HepG2 (cell line): Measurements from ENCODE around the gene ACSS2. TPM values are rescaled to one million over a fixed set of nuclear protein-coding genes. Genes with fewer than 3 reads are reported as not detected.

ENCODE experiments used
- ATAC-seq: fragments of 200-7000 bp; cut with Tn5 transposase; 3 replicates; pipeline ENCODE4 v1.9.1; 2020; ENCODE audit warnings: mild to moderate bottlenecking, moderate library complexity
- BruUV-seq: library from RNA; stranded (reverse); fragments of 400-500 nt; replicated peaks from 2 replicates; lab custom pipeline; 2021; lab: Mats Ljungman, UMichigan
- CTCF ChIA-PET: fragments of 300-600 bp; formaldehyde crosslinking; extraction: SDS; loops from one replicate; lab custom pipeline; 2021; ENCODE audit warnings: low total read pairs, inconsistent platforms, low intra/inter-chr PET ratio; lab: Yijun Ruan, JAX
- POLR2A ChIA-PET: fragments of 350-600 bp; sonication (Branson Sonifier 250); formaldehyde crosslinking; loops from one replicate; lab custom pipeline; 2020; ENCODE audit warnings: antibody characterized with exemption, inconsistent platforms; lab: Yijun Ruan, JAX
- DNase-seq: peaks from one replicate; pipeline ENCODE4 v3.0.0-alpha.2; 2015; ENCODE audit warnings: low spot score
- FAIRE-seq: peaks from 3 replicates; lab custom pipeline; 2011; peaks lifted over from hg19 to GRCh38; lab: Jason Lieb, UNC
- H2AFZ ChIP-seq: one replicate; pipeline ENCODE4 v1.6.1; 2011; ENCODE audit warnings: low read length, inconsistent platforms
- H3K27ac ChIP-seq: fragments of 300-600 bp; 3 replicates; pipeline ENCODE4 v1.8.0; 2011; ENCODE audit warnings: mixed run types, mild to moderate bottlenecking, mixed read lengths, low read length, inconsistent platforms; ENCODE audit not compliant: insufficient read depth; ENCODE audit errors: extremely low read length
- H3K27me3 ChIP-seq, 2 experiments: fragments of 200-600 bp in 1 of 2; 2 replicates in 1 of 2; 3 replicates in 1 of 2; pipeline versions ENCODE4 v1.6.0 to v1.8.0; 2011; ENCODE audit warnings: low read length in 2 of 2, mild to moderate bottlenecking in 2 of 2, moderate library complexity in 2 of 2, inconsistent platforms in 1 of 2; ENCODE audit not compliant: insufficient read depth in 2 of 2, control insufficient read depth in 1 of 2
- H3K36me3 ChIP-seq, 2 experiments: fragments of 200-600 bp in 1 of 2; replicated peaks in 1 of 2; 2 replicates in 1 of 2; 3 replicates in 1 of 2; pipeline versions ENCODE4 v1.5.1 to v1.8.0; 2011; ENCODE audit warnings: low read length in 2 of 2, inconsistent platforms in 1 of 2; ENCODE audit not compliant: insufficient read depth in 2 of 2, control insufficient read depth in 1 of 2
- H3K4me1 ChIP-seq: 2 replicates; pipeline ENCODE4 v1.5.1; 2012; ENCODE audit warnings: low read length, inconsistent platforms; ENCODE audit not compliant: insufficient read depth
- H3K4me2 ChIP-seq: 2 replicates; pipeline ENCODE4 v1.6.0; 2011; ENCODE audit warnings: low read depth, low read length, inconsistent platforms
- H3K4me3 ChIP-seq, 3 experiments: fragments of 200-600 bp in 1 of 3; sonication (generic), shearing (Covaris generic) in 1 of 3; replicated peaks in 1 of 3; 2 replicates each; pipeline ENCODE4 v1.5.1; 2011 to 2016; ENCODE audit warnings: low read length in 3 of 3, inconsistent platforms in 2 of 3, low read depth in 2 of 3, mild to moderate bottlenecking in 2 of 3, control low read depth in 1 of 3, mixed read lengths in 1 of 3; ENCODE audit not compliant: insufficient read depth in 1 of 3
- H3K79me2 ChIP-seq: one replicate; pipeline ENCODE4 v1.6.1; 2011; ENCODE audit warnings: low read length, inconsistent platforms; ENCODE audit not compliant: insufficient read depth
- H3K9ac ChIP-seq: 2 replicates; pipeline ENCODE4 v1.6.0; 2011; ENCODE audit warnings: mild to moderate bottlenecking, low read depth, low read length, inconsistent platforms; ENCODE audit not compliant: insufficient read depth
- H3K9me3 ChIP-seq: 2 replicates; pipeline ENCODE4 v1.5.1; 2012; ENCODE audit warnings: mild to moderate bottlenecking, low read length
- H4K20me1 ChIP-seq: 2 replicates; pipeline ENCODE4 v1.6.0; 2011; ENCODE audit warnings: inconsistent platforms, mild to moderate bottlenecking, low read length, moderate library complexity; ENCODE audit not compliant: insufficient read depth
- CEBPZ ChIP-seq: IDR thresholded peaks from 2 replicates; pipeline ENCODE4 v1.6.1; 2012; ENCODE audit warnings: low read length, improper control_type of control experiment
- CTCF ChIP-seq: sonication (generic); formaldehyde crosslinking; IDR thresholded peaks from 2 replicates; pipeline ENCODE4 v1.5.0; 2020; ENCODE audit warnings: mild to moderate bottlenecking, missing genetic modification reagents, moderate library complexity
- DBP ChIP-seq: sonication (generic); formaldehyde crosslinking; IDR thresholded peaks from 2 replicates; pipeline ENCODE4 v1.4.0; 2020; ENCODE audit warnings: missing genetic modification reagents; ENCODE audit errors: not compliant biosample characterization
- POLR2A ChIP-seq, 2 experiments: IDR thresholded peaks; 2 replicates each; pipeline ENCODE4 v1.6.1; 2011; ENCODE audit warnings: low read depth in 2 of 2, low read length in 2 of 2, mild to moderate bottlenecking in 1 of 2, moderate library complexity in 1 of 2; ENCODE audit not compliant: insufficient read depth in 1 of 2
- ZNF724P ChIP-seq: sonication (generic); formaldehyde crosslinking; IDR thresholded peaks from 2 replicates; pipeline ENCODE4 v1.8.0; 2022; ENCODE audit warnings: missing genetic modification reagents, borderline replicate concordance
- ZNF75D ChIP-seq: sonication (generic); formaldehyde crosslinking; IDR thresholded peaks from 2 replicates; pipeline ENCODE4 v1.8.1; 2023; ENCODE audit warnings: missing genetic modification reagents, mild to moderate bottlenecking, borderline replicate concordance
- ZNF891 ChIP-seq: sonication (generic); formaldehyde crosslinking; IDR thresholded peaks from 2 replicates; pipeline ENCODE4 v1.5.0; 2020; ENCODE audit warnings: mild to moderate bottlenecking, missing genetic modification reagents
- WGBS: methylation state at CpG from one replicate; pipeline ENCODE4 v1.1.6; 2017; ENCODE audit warnings: low lambda C conversion rate; 5-methylcytosine and 5-hydroxymethylcytosine counted together
- in situ Hi-C: cut with HindIII; loops from 2 replicates; pipeline ENCODE4 v1.10.0; 2017; ENCODE audit warnings: low pct_unique_long_range_greater_than_20kb; ENCODE audit not compliant: extremely low pct_ligation_motif_present
- intact Hi-C: fragments of 100-400 bp; cut with micrococcal nuclease; formaldehyde crosslinking; loops from one replicate; pipeline ENCODE4 v1.10.0; 2022; ENCODE audit not compliant: unreplicated experiment
- polyA plus RNA-seq, 8 experiments: library from polyadenylated mRNA; depleted of rRNA in 3 of 8; stranded (reverse) in 7 of 8; unstranded in 1 of 8; fragments of >200 nt; fragmentation: Illumina TruSeq in 4 of 8; extraction: Trizol in 4 of 8; gene quantifications; 2 replicates each; pipeline versions ENCODE4 v1.2.1 to v1.2.3, GENCODE V29; 2011 to 2016; ENCODE audit warnings: low read depth in 4 of 8, missing spikeins in 1 of 8, mixed read lengths in 1 of 8; ENCODE audit not compliant: insufficient read depth in 1 of 8
- total RNA-seq, 5 experiments: library from RNA; depleted of rRNA; stranded (reverse); fragments of >200 nt; fragmentation: Illumina TruSeq; extraction: Trizol; gene quantifications; 2 replicates each; pipeline ENCODE4 v1.2.3, GENCODE V29; 2016; ENCODE audit warnings: low read depth in 1 of 5

ACSS2 gene
- total and polyA plus RNA-seq, 2 of the 13 experiments (the other 11 are each of a cell fraction or from before 2014, with no cell fraction given), result 72.8 to 89.7 TPM

- Histone ChIP-seq H3K4me3 (no peak overlapping the region), H3K4me2 (no peak overlapping the region), H3K4me1 (no peaks in the 10 kb centered on the region), H3K9me3 (no peaks in the 10 kb centered on the region), H3K27me3 (no peaks in the 10 kb centered on the region), H3K27ac (no peak overlapping the region), H4K20me1 (no peaks in the 10 kb centered on the region)
- 96% methylated on average over 7 of the region's 7 CpGs for WGBS
- no TSS peak for BruUV-seq
- CTCF ChIA-PET, result no interaction called here
- DNase-seq, result no peak
- ATAC-seq, result no peak
- POLR2A ChIA-PET, result interaction anchor here (1.0 kb wide), 1 partner anchor 15 kb away, joined by 5 read pairs; the partner anchor contains the start of gene ACSS2
- FAIRE-seq, result no peak
- TF ChIP-seq ZNF75D (no peak), ZNF891 (no peak), DBP (CRISPR knock-in tag) (no peak), CTCF (CRISPR knock-in tag) (no peak), CEBPZ (no peak), ZNF724P (no peak), POLR2A (IDR thresholded peaks at IDR 0.05; ENCODE audit: insufficient read depth in 1 of 2, low read depth in 2 of 2, low read length in 2 of 2) (no peak)
- TF ChIP-seq, all 625 proteins: peak for 0
- intact Hi-C loops (no loop called here), in situ Hi-C loops (no loop called here)
- no peaks in the 10 kb centered on the region for H3K79me2 ChIP-seq
- H3K36me3 ChIP-seq, result peaks cover 8 to 26% of the 10 kb centered on the region in 2 experiments; a peak in 4 of 5 replicates
- H3K9ac ChIP-seq, result no peak overlapping the region
- no peak overlapping the region for H2AFZ ChIP-seq
Measured at GRCh38 chr20:34861386-34862084, 14.9 kb upstream of the ACSS2 start.
